ENCODE data around the gene MAP2K1.

MAP2K1 gene

GRCh38 chr15:66523926-66524325, 137.2 kb downstream of the MAP2K1 start:
- TF ChIP-seq, protein P1, sequence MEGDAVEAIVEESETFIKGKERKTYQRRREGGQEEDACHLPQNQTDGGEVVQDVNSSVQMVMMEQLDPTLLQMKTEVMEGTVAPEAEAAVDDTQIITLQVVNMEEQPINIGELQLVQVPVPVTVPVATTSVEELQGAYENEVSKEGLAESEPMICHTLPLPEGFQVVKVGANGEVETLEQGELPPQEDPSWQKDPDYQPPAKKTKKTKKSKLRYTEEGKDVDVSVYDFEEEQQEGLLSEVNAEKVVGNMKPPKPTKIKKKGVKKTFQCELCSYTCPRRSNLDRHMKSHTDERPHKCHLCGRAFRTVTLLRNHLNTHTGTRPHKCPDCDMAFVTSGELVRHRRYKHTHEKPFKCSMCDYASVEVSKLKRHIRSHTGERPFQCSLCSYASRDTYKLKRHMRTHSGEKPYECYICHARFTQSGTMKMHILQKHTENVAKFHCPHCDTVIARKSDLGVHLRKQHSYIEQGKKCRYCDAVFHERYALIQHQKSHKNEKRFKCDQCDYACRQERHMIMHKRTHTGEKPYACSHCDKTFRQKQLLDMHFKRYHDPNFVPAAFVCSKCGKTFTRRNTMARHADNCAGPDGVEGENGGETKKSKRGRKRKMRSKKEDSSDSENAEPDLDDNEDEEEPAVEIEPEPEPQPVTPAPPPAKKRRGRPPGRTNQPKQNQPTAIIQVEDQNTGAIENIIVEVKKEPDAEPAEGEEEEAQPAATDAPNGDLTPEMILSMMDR (IDR thresholded peaks at IDR 0.05) = no peak

- TF ChIP-seq, protein P1 (IDR thresholded peaks at IDR 0.05) = no peak
Measured at GRCh38 chr15:66524838-66525237, 138.1 kb downstream of the MAP2K1 start.

DNA sequence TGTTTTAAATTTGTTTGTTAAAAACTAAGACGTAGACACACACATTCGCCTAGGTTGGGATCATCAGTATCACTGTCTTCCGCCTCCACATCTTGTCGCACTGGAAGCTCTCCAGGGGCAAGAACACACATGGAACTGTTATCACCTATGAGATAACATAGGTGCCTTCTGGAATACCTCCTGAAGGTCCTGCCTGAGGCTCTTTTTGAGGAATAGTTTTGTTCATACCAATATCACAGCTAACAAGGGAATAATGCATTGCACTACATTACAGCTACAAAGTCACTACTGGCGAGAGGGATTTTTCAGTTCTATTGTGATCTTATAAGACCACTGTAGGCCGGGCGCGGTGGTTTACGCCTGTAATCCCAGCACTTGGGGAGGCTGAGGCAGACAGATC, 148.3 kb downstream of the MAP2K1 start:
- TF ChIP-seq, protein P1 (IDR thresholded peaks at IDR 0.05) = no peak

Data from LNCAP (cell line).